ENCODE measurements around the gene TUBA4A.

DNA sequence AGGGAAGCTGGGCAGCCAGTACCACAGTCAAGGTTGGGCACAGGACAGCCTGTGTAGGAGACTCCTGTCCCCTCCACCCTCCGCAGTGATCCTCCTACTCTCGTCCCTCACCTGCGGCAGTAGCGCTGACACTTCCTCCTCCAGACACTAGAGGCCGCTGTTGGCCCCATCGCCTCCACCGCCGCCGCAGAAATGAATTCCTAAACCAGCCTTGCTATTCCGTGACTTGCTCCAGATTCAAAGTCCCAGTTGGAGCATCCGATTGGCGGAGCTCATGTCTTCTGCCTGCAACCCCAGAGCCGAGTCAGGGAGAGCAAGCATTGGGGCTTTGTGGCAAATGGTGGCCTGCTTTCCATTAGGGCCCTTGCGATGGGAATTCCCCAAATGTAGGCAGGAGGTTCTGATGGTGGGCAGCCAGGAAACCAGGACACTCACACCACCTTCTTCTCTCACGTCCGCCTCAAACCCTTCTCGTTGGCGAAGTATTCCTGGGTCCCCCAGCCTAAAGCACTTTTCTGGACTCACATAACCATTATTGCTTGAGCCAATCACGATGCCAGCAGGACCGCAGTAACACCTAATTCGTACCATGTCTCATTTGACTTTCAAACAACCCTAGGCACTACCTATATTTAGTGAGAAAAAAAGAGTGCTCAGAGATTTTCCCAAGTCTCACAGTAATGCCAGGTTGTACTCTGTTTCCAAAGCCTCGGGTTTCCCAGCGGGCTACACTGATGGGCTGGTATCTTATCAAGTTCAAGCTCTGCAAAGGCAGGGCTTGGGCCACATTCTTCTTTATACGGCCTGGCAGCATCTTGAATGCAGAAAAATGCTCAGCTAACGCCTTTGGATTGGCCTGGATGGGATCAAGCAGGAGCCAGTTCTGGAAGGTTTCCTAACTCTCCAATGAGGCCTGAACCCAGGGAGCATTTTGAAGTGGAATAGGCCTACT, 24.3 kb upstream of the TUBA4A start:
- no peak for TF ChIP-seq POLR2A (IDR thresholded peaks at IDR 0.05)
- TF ChIP-seq, protein P1, sequence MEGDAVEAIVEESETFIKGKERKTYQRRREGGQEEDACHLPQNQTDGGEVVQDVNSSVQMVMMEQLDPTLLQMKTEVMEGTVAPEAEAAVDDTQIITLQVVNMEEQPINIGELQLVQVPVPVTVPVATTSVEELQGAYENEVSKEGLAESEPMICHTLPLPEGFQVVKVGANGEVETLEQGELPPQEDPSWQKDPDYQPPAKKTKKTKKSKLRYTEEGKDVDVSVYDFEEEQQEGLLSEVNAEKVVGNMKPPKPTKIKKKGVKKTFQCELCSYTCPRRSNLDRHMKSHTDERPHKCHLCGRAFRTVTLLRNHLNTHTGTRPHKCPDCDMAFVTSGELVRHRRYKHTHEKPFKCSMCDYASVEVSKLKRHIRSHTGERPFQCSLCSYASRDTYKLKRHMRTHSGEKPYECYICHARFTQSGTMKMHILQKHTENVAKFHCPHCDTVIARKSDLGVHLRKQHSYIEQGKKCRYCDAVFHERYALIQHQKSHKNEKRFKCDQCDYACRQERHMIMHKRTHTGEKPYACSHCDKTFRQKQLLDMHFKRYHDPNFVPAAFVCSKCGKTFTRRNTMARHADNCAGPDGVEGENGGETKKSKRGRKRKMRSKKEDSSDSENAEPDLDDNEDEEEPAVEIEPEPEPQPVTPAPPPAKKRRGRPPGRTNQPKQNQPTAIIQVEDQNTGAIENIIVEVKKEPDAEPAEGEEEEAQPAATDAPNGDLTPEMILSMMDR (IDR thresholded peaks at IDR 0.05), result peak; percentile 94 to 99 (median 96)
